ENCODE measurements around the gene REEP6.

DNA sequence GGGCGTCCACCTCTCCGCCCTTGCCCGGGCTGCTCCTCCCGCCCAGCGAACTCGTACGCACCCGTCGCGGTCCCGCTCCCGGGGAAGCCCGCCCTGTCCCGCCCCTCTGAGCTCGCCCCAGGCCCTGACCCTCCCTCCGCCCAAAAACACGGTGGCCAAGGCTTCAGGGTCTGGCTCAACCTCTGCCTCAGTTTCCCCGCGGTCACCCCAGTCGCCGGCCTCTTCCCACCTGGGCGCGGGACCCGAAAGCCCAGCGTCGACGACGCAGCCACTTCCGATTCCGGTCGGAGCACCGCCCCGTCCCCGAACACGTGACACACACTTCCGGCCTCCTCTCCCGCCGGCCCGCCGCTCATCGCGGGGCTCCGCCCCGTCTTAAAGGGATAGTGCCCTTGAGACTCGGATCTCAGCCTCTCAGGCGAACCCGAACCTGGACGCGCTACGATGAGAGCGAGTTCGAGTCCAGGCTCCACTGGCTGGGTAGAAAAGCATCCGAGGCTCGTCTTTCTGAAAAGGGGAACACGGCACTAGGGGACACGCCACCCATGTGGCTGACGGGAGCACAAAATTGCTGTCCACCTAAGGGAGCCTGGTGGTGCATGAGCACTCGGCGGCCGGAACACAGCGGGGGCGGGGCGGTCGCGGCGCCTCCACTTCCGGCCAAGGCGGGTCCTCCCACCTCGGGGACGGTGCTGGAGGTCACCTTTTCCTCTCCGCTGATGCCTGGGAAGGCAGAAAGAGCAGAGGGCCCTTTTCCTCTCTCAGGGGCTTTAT is 11.9 kb upstream of the REEP6 start, which contains the start of gene C19orf25:
- TF ChIP-seq POLR2A (IDR thresholded peaks at IDR 0.05) = peak in 1 of 2 donors; percentile 77
- no peak for TF ChIP-seq CTCF (IDR thresholded peaks at IDR 0.05)
